HG02938 (cell line): ENCODE measurements around the gene DHX32.
"Not testable (repeated sequence)": the region's sequence is repeated elsewhere in the genome, so short reads cannot be mapped to it uniquely, and the experiment has no call there.

Experiments
- ATAC-seq: cut with Tn5 transposase; IDR thresholded peaks from one replicate; pipeline ENCODE4 v1.9.1; 2021; ENCODE audit warnings: mild to moderate bottlenecking, moderate library complexity; ENCODE audit not compliant: unreplicated experiment

Gene DHX32, protein sequence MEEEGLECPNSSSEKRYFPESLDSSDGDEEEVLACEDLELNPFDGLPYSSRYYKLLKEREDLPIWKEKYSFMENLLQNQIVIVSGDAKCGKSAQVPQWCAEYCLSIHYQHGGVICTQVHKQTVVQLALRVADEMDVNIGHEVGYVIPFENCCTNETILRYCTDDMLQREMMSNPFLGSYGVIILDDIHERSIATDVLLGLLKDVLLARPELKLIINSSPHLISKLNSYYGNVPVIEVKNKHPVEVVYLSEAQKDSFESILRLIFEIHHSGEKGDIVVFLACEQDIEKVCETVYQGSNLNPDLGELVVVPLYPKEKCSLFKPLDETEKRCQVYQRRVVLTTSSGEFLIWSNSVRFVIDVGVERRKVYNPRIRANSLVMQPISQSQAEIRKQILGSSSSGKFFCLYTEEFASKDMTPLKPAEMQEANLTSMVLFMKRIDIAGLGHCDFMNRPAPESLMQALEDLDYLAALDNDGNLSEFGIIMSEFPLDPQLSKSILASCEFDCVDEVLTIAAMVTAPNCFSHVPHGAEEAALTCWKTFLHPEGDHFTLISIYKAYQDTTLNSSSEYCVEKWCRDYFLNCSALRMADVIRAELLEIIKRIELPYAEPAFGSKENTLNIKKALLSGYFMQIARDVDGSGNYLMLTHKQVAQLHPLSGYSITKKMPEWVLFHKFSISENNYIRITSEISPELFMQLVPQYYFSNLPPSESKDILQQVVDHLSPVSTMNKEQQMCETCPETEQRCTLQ

DNA sequence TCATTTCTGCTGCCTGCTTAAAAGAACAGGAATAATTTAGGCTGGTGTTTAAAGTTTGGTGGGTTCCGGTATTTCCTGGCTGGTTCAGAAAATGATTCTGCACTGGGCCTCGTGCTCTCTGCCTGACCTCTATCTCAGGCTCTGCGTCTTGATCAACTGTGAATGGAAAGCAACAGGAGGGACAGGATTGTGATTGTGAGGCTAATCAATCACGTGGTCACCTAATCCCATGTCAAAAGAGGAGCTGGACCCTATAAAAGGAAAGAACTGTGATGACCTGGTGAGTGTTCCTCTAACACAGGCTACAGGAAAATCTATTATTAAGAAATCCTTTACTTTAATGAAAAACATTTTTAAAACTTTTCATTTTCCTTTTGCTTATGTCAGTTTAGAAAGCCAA, at the start of gene DHX32:
TSS of gene DHX32 (minus strand) at position 101 of the 400 bp plus-strand sequence. CDS start 468 bp downstream, outside the sequence.
- ATAC-seq: no peak

DNA sequence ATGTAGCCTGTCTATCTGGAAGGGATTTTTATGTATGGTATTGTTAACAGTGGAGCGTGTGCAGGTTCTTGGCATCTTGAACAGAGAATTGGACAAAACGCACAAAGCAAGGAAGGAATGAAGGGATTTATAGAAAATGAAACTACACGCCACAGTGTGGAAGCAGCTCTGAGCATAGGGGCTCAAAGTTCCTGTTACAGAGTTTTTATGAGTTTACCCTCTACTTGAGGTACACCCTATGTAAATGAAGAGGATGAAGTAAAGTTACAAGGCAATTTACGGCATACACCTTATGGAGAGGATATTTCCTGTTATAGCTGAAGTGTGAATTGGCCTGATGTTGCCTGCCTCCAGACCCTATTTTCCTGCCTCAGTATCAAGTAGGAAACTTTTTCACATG, 48.5 kb upstream of the DHX32 start:
- ATAC-seq: no peak

DNA sequence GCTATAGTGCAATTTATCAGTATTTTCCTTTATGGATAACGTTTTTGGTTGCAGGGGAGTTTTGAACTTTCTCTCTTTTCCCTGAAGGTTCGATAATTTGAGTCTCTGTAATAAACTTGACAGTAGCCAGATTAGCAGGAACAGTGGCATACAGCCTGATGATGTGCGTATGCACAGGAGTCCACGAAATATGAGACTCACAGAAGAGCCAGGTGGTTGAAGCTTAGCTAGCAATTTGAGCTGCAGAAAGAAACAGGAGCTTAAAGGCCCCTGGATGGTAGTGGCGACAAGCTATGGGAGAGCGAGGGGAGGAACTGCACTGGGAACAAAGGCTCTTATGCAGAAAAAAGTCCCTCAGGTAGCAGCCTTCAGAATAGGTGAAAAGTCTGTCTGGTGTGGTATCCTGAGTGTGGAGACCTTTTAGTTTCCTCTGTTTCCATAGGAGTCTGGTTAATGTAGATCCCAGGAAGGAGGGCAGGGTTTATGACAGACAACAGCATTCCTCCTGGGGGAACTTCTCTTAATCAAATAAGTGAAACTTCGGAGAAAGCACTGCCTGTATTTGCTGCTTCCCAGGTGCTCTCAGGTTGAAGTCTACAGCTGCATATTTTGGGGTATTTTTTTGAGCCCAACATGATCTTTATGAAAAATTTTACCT, 48.0 kb upstream of the DHX32 start:
- no peak for ATAC-seq

DNA sequence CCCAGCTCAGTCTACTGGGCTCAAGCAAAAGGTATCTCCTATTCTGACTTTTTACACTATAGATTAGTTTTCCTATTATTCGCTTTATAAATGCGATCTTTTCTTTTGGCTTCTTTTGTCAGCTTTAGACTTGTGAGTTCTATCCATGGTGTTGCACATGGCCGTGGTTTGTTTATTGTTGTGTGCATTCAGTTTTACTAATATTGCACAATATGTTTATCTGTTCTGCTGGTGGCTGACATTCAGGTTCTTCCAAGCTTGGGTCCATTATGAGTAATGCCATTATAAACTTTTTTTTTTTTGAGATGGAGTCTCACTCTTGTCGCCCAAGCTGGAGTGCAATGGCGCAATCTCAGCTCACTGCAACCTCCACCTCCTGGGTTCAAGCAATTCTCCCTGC, 46.2 kb upstream of the DHX32 start:
- ATAC-seq: not testable (repeated sequence)

DNA sequence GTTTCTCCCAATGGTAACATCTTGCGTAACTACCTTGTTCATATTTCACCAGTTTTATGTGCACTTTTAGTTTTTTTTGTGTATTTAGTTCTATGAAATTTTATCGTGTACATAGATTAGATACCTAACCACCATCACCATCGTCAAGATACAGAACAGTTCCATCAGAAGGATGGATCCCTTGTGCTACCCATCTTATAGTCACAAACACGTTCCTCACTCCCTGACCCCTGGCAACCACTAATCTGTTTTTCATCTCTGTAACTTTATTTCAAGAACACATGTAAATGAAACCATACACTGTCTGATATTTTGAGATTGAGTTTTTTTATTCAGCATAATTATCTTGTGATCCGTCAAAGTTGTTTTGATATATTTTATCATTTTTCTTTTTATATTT, 45.2 kb upstream of the DHX32 start:
- ATAC-seq: no peak

DNA sequence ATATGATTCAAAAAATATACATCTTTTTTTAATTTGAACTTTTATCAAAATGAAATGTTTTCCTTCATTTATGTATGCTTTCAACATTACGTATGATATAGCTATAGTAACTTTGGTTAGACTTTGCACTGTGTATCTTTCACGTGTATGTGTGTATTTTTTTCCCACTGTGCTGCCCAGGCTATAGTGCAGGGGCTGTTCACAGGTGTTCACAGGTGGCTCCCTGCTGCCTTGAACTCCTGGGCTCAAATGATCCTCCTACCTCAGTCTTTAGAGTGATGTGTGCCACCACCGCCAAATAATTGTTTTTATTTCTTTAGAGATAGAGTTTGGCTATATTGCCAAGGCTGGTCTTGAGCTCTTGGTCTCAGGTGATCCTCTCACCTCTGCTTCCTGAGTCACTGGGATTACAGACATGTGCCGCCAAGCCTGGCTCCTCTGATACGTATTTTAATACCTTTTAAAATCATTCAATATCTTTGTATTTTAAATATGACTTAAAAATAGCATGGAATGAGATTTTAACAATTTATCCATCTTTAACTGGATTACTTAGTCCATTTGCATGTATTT, 44.3 kb upstream of the DHX32 start:
- ATAC-seq: no peak

DNA sequence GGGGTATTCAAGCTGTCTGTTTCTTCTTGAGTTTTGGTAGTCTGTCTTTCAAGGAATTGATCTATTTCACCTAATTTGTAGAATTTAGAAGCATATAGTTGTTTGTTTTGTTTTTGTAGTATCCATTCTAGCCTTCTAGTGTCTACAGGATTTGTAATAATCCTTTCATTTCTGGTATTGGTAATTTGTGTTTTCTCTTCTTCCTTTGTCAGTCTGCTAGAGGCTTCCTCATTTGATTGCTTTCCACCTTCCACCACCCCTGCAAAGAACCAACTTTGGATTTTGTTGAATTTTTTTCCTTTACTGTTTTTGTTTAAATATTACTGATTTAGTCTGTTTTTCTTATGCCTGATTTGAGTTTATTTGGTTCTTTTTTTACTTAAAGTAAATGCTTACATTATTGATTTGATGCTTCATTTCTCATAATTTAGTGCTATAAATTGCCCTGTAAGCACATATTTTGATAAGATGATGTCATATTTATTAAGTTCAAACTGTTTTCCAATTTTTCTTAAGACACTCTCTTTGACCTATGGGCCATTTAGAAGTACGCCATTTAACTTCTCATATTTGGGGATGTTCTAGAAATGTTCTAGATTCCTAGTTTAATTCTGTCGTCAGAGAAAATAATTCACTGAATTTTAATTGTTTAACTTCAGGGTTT, 40.7 kb upstream of the DHX32 start:
- ATAC-seq: not testable (repeated sequence)

DNA sequence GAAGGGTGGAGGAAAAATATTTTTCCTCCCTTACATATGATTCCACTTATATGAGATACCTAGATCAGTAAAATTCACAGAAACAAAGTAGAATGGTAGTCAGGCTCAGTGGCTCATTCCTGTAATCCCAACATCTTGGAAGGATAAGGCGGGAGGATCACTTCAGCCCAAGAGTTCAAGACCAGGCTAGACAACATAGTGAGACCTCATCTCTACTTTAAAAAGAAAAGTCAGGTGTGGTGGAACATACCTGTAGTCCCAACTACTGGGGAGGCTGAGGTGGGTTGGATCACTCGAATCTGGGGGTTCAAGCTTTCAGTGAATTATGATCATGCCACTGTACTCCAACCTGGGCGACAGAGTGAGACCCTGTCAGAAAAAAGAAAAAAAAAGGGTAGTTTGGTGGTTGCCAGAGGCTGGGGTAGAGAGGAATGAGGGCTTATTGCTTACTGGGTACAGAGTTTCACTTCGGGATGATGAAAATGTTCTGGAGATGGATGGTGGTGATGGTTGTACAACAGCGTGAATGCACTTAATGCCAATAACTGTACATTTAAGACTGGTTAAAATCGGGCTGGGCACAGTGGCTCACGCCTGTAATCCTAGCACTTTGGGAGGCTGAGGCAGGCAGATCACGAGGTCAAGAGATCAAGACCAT, 36.7 kb upstream of the DHX32 start:
- not testable (repeated sequence) for ATAC-seq

DNA sequence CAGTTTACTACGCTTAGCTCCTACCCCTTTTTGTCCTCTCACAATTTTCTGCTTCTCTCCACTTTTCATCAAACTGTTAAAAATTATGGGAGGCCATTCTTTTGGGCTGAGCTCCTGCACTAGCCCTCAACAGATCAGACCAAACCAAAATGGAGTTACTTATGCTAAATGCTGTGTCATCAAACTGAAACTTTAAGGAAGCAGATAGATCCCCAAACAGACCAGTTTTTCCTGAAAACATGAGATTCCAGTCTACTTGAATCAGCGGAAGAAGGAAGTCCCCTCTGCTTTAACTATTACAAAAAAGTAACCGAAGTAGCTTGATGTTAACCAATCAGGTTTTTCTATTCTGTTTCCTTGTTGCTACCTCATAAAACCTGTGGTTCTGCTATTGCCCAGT, 35.9 kb upstream of the DHX32 start:
- no peak for ATAC-seq

DNA sequence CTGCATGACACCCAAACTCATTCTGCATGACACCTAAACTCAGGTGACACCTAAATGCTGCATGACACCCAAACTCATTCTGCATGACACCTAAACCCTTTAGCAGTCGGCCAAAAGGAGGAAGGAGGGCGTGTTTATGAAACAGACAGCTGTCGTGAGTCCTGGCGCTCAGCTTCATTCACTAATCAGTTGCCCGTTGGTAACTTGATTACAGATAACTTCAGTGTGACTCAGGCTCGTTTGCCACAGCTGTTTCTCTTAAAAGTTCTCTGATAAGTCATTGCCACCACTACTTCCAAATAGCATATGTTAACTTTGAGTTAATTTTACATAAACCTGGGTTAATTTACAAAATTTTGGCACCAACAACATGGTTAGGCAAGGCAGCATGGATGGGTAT, 32.2 kb upstream of the DHX32 start:
- not testable (repeated sequence) for ATAC-seq

DNA sequence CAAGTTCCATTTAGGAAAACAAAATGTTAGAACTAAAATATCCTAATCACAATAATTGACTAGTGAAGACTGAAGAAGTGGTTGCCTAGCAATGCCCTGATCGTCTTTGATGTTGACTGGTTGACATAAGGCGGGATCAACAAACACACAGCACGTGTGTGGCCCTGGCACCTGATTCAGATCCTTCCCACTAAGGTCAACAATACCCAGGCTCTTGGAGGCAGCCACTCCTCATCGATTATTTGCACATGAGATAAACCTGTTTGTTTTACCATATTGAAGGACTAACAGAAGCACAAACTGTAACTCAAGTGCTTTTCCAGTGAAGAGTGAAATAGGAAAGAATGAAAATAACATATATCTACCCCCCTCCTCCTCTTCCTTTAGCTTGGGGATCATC, 30.9 kb upstream of the DHX32 start:
- ATAC-seq: no peak

DNA sequence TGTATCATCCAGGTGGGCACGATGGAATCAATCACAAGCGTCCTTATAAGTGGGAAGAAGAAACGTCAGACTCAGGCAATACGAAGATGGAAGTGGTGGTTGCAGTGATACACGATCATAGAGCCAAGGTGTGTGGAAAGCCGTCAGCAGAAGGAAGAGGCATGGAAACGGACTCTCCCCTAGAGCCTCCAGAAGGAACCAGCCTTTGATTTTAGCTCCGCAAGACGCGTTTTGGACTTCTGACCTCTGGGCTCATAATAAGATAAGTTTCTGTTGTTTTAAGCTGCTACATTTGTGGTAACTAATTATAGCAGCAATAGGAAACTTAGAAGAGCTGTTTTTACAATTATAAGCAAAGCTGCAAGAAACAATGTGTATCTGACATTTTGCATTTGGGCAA, 30.1 kb upstream of the DHX32 start:
- no peak for ATAC-seq

DNA sequence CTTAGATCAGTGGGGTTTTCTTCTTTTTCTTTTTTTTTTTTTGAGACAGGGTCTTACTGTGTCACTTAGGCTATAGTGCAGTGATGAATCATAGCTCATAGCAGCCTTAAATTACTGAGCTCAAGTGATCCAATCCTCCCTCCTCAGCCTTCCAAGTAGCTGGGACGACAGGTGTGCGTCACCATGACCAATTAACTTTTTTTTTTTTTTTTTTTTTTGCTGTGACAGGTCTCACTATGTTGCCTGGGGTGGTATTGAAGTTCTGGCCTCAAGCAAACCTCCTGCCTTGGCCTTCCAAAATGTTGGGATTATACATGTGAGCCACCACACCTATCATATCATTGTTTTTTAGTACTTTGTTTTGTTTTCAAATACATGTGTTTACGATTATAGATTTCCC, 28.4 kb upstream of the DHX32 start:
- ATAC-seq: not testable (repeated sequence)

DNA sequence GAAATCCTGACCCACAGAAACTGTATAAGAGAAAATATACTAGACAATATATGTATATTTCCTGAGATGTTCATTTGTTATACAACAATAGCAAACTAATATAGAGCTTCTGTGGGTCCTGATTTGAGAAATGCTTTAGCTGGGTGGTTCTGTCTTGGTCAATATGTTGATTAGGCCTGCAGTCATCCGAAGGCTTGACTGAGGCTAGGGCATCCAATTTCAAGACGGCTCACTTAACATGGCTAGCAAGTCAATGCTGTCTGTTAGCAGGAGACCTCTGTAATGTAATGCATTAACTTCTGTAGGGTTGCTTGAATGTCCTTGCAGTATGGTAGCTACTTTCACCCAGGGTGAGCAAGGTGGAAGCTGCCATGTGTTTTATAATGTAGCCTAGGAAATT, 27.7 kb upstream of the DHX32 start:
- not testable (repeated sequence) for ATAC-seq

DNA sequence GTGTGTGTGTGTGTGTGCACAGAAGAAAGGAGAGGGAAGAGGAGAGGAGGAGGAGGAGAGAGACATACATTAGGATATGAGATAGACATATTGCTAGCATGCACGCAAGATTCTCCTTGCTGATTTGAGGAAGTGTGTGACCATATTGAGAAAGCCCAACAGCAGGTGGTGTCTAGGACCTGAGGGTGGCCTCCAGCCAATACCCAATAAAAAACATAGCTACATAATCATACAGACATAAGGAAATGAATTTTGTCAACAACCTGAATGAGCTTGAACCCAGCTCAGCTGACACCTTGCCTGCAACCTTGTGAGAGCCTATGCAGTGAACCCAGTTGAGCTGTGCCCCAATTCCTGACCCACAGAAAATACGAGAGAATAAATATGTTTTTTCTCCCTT, 26.5 kb upstream of the DHX32 start:
- ATAC-seq: not testable (repeated sequence)

DNA sequence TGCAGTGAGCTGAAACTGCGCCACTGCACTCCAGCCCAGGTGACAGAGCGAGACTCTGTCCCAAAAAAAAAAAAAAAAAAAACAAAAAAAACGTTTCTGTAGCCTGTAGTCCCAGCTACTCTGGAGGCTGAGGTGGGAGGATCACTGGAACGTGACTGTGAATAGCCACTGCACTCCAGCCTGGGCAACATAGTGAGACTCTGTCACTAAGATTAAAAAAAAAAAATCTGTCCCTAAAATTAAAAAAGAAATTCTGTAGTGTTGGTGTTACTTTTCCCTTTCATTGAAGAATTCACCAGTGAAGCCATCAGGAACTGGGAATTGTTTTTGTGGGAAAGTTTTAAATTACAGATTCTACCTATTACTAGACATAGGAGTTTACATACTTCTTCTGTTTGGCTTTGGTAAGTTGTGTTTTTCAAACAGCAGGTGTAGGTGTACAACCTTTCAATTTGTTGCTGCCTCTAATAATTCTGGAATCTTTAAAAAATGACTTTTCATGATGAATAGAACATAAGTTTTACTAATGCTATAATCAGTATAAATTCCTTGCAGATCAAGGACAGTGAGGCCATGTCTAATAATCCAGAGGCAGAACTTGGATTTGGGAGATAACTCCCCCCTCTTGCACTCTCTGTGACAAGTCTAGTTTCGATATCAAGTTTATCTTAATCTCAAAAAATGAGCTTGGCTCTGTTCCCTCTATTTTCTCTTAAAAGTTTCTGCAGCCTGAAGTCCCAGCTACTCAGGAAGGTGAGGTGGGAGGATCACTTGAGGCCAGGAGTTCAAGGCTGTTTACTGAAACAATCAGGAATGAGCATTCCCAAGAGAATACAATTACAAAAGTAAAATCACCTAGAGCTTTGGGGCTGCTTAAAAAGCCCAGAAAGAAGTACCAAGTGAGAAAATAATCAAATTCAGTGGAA, 24.2 kb upstream of the DHX32 start:
- not testable (repeated sequence) for ATAC-seq

DNA sequence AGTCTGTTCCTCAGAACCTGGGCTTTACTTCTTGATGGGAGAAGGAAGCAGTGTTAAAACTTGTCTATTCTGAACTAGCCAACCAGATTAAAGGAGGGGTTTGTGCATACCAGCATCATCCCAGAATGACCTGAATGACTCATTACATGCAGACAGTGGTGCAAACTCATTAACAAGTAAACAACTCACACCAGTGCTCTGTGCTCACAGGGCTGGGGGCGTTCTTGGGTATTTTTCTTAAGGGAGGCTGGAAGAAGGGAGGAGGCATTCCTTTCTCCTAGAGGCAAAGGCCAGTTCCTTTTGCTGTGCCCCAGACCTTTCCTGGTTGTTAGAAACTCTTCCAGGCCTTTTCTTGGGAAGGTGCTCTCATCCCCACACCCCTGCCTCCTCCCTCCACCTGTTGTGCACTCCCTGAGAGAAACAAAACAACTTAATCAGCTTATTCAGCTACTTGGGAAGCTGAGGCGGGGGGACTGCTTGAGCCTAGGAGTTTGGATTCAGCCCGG, 22.1 kb upstream of the DHX32 start:
- ATAC-seq: not testable (repeated sequence)

DNA sequence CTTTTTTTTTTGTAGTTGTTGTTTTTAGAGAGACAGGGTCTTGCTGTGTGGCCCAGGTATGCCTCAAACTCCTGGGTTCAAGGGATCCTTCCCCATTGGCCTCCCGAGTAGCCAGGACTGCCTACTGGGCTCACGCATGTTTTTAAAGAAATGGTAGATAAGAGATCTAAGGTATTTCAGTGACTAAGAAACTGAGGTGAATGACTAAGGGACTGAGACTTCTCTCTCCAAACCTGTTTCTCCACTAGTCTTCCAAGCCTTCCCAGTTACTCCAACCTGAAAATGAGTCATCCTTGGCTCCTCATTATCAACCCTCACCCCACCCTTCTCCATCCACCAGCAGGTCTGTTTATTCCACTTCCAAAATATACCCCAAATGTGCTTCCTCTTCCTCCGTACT, 19.9 kb upstream of the DHX32 start:
- not testable (repeated sequence) for ATAC-seq

DNA sequence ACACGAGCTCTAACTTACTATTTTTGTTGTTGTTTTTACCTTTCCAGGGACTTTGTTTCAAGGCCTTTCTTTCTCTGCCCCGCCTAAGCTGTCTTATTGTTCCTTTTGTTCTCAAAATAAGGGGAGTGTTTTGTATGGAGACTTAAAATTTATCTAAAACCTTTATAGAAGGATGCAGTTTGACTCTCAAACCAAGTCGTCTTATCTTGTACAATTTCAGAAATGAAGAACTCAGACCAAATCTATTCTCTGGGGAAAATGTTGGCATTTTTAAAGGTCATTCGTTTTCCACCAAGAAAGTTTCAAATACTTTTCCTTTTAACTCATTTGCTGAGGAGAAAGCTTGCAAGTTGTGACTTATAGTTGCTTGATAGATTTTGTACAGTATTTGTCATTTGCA, 16.2 kb upstream of the DHX32 start:
- ATAC-seq: not testable (repeated sequence)
